DND-41 (cell line): Measurements from ENCODE around the gene EPHA3.
"Not testable (repeated sequence)": the region's sequence is repeated elsewhere in the genome, so short reads cannot be mapped to it uniquely, and the experiment has no call there.

ENCODE experiments used
- ATAC-seq: fragments of 200-7000 bp; cut with Tn5 transposase; 3 replicates; pipeline ENCODE4 v1.9.1; 2021; ENCODE audit warnings: low read depth; ENCODE audit not compliant: insufficient read depth
- DNase-seq: peaks from one replicate; pipeline ENCODE4 v3.0.0-alpha.2; 2020
- H2AFZ ChIP-seq: 2 replicates; pipeline ENCODE4 v1.6.0; 2012; ENCODE audit warnings: low read depth, low read length
- H3K27ac ChIP-seq: 2 replicates; pipeline ENCODE4 v1.5.1; 2012; ENCODE audit warnings: low read length, inconsistent platforms
- H3K27me3 ChIP-seq: fragments of 200-600 bp; sonication (generic); 2 replicates; pipeline ENCODE4 v1.6.0; 2012; ENCODE audit warnings: low read length, mild to moderate bottlenecking, inconsistent platforms; ENCODE audit not compliant: insufficient read depth, poor library complexity
- H3K36me3 ChIP-seq: 2 replicates; pipeline ENCODE4 v1.5.1; 2012; ENCODE audit warnings: low read length, inconsistent platforms; ENCODE audit not compliant: insufficient read depth
- H3K4me1 ChIP-seq: 2 replicates; pipeline ENCODE4 v1.5.1; 2012; ENCODE audit warnings: mild to moderate bottlenecking, low read length; ENCODE audit not compliant: insufficient read depth
- H3K4me2 ChIP-seq: 2 replicates; pipeline ENCODE4 v1.6.0; 2012; ENCODE audit warnings: mild to moderate bottlenecking, moderate library complexity, low read length, inconsistent platforms; ENCODE audit not compliant: insufficient read depth
- H3K4me3 ChIP-seq, 2 experiments: fragments of 200-600 bp in 1 of 2; shearing (Covaris generic) in 1 of 2; 2 replicates each; pipeline ENCODE4 v1.5.1; 2012 to 2016; ENCODE audit warnings: inconsistent platforms in 2 of 2, low read length in 2 of 2, mild to moderate bottlenecking in 2 of 2, low read depth in 1 of 2, moderate library complexity in 1 of 2
- H3K79me2 ChIP-seq: 2 replicates; pipeline ENCODE4 v1.6.0; 2012; ENCODE audit warnings: low read length, inconsistent platforms; ENCODE audit not compliant: insufficient read depth
- H3K9ac ChIP-seq: 2 replicates; pipeline ENCODE4 v1.6.0; 2012; ENCODE audit warnings: low read depth, mild to moderate bottlenecking, inconsistent platforms, low read length, moderate library complexity
- H3K9me3 ChIP-seq: 2 replicates; pipeline ENCODE4 v1.5.1; 2012; ENCODE audit warnings: low read length, moderate library complexity, mild to moderate bottlenecking, inconsistent platforms; ENCODE audit not compliant: insufficient read depth, severe bottlenecking
- H4K20me1 ChIP-seq: 2 replicates; pipeline ENCODE4 v1.6.0; 2012; ENCODE audit warnings: low read length; ENCODE audit not compliant: insufficient read depth
- EZH2 ChIP-seq: IDR thresholded peaks from 3 replicates; pipeline ENCODE4 v1.6.1; 2012; ENCODE audit warnings: borderline replicate concordance, low read depth, mild to moderate bottlenecking, moderate library complexity, low read length, inconsistent platforms; ENCODE audit not compliant: severe bottlenecking
- TF ChIP-seq, protein P1 (sequence below): IDR thresholded peaks from 2 replicates; pipeline ENCODE4 v1.5.1; 2012; ENCODE audit warnings: borderline replicate concordance, low read length, moderate library complexity, mild to moderate bottlenecking; ENCODE audit not compliant: poor library complexity, severe bottlenecking; ENCODE audit errors: extremely low read depth

EPHA3 gene

DNA sequence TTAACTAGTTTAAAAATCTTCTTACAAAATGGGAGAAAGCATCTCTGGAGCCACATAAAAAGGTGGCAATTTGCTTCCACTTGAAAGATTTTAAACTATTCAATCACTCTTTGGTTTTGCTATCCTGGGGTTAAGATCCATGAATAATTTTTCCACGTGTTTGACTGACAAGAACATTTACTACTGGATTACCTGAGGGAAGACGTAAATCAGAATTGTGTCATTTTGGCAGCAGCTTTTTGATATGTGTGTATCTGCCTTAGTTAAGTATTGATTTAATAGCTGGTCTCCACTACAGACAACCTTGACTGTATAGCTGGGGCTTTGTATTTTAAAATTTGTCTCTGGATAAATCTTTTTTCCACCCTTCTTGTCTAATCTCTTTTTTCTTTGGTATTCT lies 228.3 kb downstream of the EPHA3 start:
- no peak for TF ChIP-seq EZH2
- Histone ChIP-seq H4K20me1 (no peaks in the 10 kb centered on the region), H3K9ac (no peak overlapping the region), H3K4me2 (no peak overlapping the region), H3K27me3 (no peaks in the 10 kb centered on the region), H3K27ac (no peak overlapping the region), H3K4me1 (no peaks in the 10 kb centered on the region), H2AFZ (no peak overlapping the region), H3K79me2 (no peaks in the 10 kb centered on the region), H3K9me3 (no peaks in the 10 kb centered on the region), H3K4me3 (no peak overlapping the region), H3K36me3 (no peaks in the 10 kb centered on the region)
- ATAC-seq (no peak), DNase-seq (no peak)

DNA sequence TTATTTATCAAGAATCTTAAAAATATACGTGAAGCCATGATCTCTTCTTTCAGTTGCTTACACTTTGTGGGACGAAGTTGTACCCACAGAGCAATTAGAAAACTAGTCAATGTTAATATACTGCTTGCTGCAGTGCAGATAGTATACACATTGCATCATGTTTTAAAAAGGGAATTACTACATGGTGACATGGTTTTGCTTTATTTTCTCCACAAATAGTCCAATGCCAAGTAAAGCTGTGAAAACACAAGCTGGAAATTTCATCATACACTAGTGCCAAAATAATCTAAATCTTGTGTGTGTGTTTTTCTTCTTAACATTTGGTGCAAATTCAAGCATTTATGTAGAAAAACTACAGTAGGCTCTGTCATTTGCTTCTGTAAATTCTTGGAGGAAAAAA lies 233.0 kb downstream of the EPHA3 start:
- TF ChIP-seq EZH2: no peak
- TF ChIP-seq, protein P1, sequence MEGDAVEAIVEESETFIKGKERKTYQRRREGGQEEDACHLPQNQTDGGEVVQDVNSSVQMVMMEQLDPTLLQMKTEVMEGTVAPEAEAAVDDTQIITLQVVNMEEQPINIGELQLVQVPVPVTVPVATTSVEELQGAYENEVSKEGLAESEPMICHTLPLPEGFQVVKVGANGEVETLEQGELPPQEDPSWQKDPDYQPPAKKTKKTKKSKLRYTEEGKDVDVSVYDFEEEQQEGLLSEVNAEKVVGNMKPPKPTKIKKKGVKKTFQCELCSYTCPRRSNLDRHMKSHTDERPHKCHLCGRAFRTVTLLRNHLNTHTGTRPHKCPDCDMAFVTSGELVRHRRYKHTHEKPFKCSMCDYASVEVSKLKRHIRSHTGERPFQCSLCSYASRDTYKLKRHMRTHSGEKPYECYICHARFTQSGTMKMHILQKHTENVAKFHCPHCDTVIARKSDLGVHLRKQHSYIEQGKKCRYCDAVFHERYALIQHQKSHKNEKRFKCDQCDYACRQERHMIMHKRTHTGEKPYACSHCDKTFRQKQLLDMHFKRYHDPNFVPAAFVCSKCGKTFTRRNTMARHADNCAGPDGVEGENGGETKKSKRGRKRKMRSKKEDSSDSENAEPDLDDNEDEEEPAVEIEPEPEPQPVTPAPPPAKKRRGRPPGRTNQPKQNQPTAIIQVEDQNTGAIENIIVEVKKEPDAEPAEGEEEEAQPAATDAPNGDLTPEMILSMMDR: no peak
- no peak for ATAC-seq
- no peak for DNase-seq
- H3K4me2 ChIP-seq: no peak overlapping the region
- no peaks in the 10 kb centered on the region for H4K20me1 ChIP-seq
- no peaks in the 10 kb centered on the region for H3K27me3 ChIP-seq
- no peaks in the 10 kb centered on the region for H3K36me3 ChIP-seq
- no peaks in the 10 kb centered on the region for H3K9me3 ChIP-seq
- H3K79me2 ChIP-seq: no peaks in the 10 kb centered on the region
- no peak overlapping the region for H3K4me3 ChIP-seq
- H3K9ac ChIP-seq: no peak overlapping the region
- H2AFZ ChIP-seq: no peak overlapping the region
- no peak overlapping the region for H3K27ac ChIP-seq
- no peaks in the 10 kb centered on the region for H3K4me1 ChIP-seq

DNA sequence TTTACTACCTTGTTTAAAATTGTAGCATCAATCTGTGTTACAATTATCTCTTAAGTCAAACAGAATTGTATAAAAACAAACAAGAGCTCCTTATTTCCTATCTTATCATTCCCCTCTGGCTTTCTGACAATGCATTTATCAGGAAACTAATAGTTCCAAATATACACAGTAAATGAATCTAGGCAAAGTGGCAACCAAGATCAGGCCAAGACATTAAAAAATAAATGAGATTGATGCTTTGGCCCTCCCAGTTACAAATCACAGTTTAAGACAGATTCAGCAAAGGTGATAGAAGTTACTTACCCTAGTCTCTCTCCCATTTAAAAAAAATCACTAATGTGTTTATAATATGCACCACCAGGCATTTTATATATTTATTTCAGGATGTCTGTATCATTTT lies 236.7 kb downstream of the EPHA3 start:
- Histone ChIP-seq H3K9me3 (no peaks in the 10 kb centered on the region), H2AFZ (no peak overlapping the region), H3K4me1 (no peaks in the 10 kb centered on the region), H3K27ac (no peak overlapping the region), H3K79me2 (no peaks in the 10 kb centered on the region), H3K4me3 (no peak overlapping the region), H3K9ac (no peak overlapping the region), H3K36me3 (no peaks in the 10 kb centered on the region), H3K27me3 (no peaks in the 10 kb centered on the region), H3K4me2 (no peak overlapping the region), H4K20me1 (no peaks in the 10 kb centered on the region)
- TF ChIP-seq, protein P1: no peak
- no peak for TF ChIP-seq EZH2
- DNase-seq: no peak
- no peak for ATAC-seq

DNA sequence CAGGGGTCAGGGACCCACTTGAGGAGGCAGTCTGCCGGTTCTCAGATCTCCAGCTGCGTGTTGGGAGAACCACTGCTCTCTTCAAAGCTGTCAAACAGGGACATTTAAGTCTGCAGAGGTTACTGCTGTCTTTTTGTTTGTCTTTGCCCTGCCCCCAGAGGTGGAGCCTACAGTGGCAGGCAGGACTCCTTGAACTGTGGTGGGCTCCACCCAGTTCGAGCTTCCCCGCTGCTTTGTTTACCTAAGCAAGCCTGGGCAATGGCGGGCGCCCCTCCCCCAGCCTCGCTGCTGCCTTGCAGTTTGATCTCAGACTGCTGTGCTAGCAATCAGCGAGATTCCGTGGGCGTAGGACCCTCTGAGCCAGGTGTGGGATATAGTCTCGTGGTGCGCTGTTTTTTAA lies 243.5 kb downstream of the EPHA3 start:
- H3K9ac ChIP-seq, ATAC-seq, H3K27ac ChIP-seq, H4K20me1 ChIP-seq, H3K4me3 ChIP-seq, H2AFZ ChIP-seq, H3K79me2 ChIP-seq, H3K4me1 ChIP-seq, H3K27me3 ChIP-seq, H3K9me3 ChIP-seq, H3K4me2 ChIP-seq, H3K36me3 ChIP-seq, DNase-seq: not testable (repeated sequence)
